ENCODE measurements around the gene CYB561A3. TPM values are rescaled to one million over a fixed set of nuclear protein-coding genes. Genes with fewer than 3 reads are reported as not detected.

The CYB561A3 gene
- total and polyA plus RNA-seq, 8 donors, result 31.7 to 56.9 (median 37.0) TPM

- no peak for ATAC-seq
These were observed 2.5 kb upstream of the CYB561A3 start for GRCh38 chr11:61364012-61364675.

GRCh38 chr11:61362542-61362875 is 827 bp upstream of the CYB561A3 start:
- intact Hi-C loops (cut with DNase I), result no loop called here
- Histone ChIP-seq H3K36me3 (peaks cover 0 to 36% of the 10 kb centered on the region in 2 donors), H3K4me3 (peak overlapping the region; percentile 79 to 80), H3K27me3 (no peaks in the 10 kb centered on the region), H3K4me1 (peaks cover 8 to 43% of the 10 kb centered on the region in 2 donors), H3K9me3 (no peaks in the 10 kb centered on the region), H3K27ac (peak overlapping the region; percentile 99)
- ATAC-seq (peak; percentile 14), DNase-seq (no peak)
- no peak for TF ChIP-seq CTCF (IDR thresholded peaks at IDR 0.05)

More at GRCh38 chr11:61364012-61364675, 2.5 kb upstream of the CYB561A3 start:
- intact Hi-C loops (cut with DNase I), result no loop called here
- Histone ChIP-seq H3K27me3 (no peaks in the 10 kb centered on the region), H3K27ac (no peak overlapping the region), H3K36me3 (peaks cover 0 to 52% of the 10 kb centered on the region in 2 donors), H3K4me3 (no peak overlapping the region), H3K4me1 (peaks cover 8 to 44% of the 10 kb centered on the region in 2 donors), H3K9me3 (no peaks in the 10 kb centered on the region)
- no peak for DNase-seq
- TF ChIP-seq CTCF (IDR thresholded peaks at IDR 0.05), result no peak

- H3K4me1 ChIP-seq, result peaks cover 8 to 54% of the 10 kb centered on the region in 2 donors
- TF ChIP-seq CTCF (IDR thresholded peaks at IDR 0.05), result no peak
- no peaks in the 10 kb centered on the region for H3K27me3 ChIP-seq
- ATAC-seq (no peak), DNase-seq (no peak)
- H3K36me3 ChIP-seq, result peaks cover 0 to 23% of the 10 kb centered on the region in 2 donors
- intact Hi-C loops (cut with DNase I), result no loop called here
- peak overlapping the region; percentile 79 to 80 for H3K4me3 ChIP-seq
- H3K27ac ChIP-seq, result peak overlapping the region; percentile 99
- H3K9me3 ChIP-seq, result no peaks in the 10 kb centered on the region
These were observed 393 bp downstream of the CYB561A3 start for GRCh38 chr11:61361237-61361740.

GRCh38 chr11:61359516-61359915 is 2.2 kb downstream of the CYB561A3 start:
- intact Hi-C loops (cut with DNase I), result no loop called here
- ATAC-seq, result no peak
- Histone ChIP-seq H3K27ac (no peak overlapping the region), H3K27me3 (no peaks in the 10 kb centered on the region), H3K4me3 (no peak overlapping the region), H3K9me3 (no peaks in the 10 kb centered on the region), H3K36me3 (peaks cover 0 to 17% of the 10 kb centered on the region in 2 donors), H3K4me1 (peaks cover 8 to 54% of the 10 kb centered on the region in 2 donors)
- TF ChIP-seq CTCF (IDR thresholded peaks at IDR 0.05), result no peak
- no peak for DNase-seq

GRCh38 chr11:61358566-61358965 is 3.1 kb downstream of the CYB561A3 start:
- Histone ChIP-seq H3K27me3 (no peaks in the 10 kb centered on the region), H3K27ac (no peak overlapping the region), H3K4me3 (no peak overlapping the region), H3K4me1 (peaks cover 8 to 50% of the 10 kb centered on the region in 2 donors), H3K9me3 (no peaks in the 10 kb centered on the region), H3K36me3 (peaks cover 0 to 20% of the 10 kb centered on the region in 2 donors)
- intact Hi-C loops (cut with DNase I), result no loop called here
- no peak for TF ChIP-seq CTCF (IDR thresholded peaks at IDR 0.05)
- ATAC-seq (no peak), DNase-seq (no peak)

All from left lung (tissue), 10 donors.